Inferior parietal cortex (tissue), 1 donor: Measurements from ENCODE around the gene PDHX.
A peak's percentile ranks its signal among the peaks of the same experiment; 100 is the strongest.
"Not testable (repeated sequence)": the region's sequence is repeated elsewhere in the genome, so short reads cannot be mapped to it uniquely, and the experiment has no call there.

ENCODE experiments used
- DNase-seq: peaks from one replicate; pipeline ENCODE4 v3.0.0-alpha.2; 2016; ENCODE audit errors: extremely low spot score

The PDHX gene

DNA sequence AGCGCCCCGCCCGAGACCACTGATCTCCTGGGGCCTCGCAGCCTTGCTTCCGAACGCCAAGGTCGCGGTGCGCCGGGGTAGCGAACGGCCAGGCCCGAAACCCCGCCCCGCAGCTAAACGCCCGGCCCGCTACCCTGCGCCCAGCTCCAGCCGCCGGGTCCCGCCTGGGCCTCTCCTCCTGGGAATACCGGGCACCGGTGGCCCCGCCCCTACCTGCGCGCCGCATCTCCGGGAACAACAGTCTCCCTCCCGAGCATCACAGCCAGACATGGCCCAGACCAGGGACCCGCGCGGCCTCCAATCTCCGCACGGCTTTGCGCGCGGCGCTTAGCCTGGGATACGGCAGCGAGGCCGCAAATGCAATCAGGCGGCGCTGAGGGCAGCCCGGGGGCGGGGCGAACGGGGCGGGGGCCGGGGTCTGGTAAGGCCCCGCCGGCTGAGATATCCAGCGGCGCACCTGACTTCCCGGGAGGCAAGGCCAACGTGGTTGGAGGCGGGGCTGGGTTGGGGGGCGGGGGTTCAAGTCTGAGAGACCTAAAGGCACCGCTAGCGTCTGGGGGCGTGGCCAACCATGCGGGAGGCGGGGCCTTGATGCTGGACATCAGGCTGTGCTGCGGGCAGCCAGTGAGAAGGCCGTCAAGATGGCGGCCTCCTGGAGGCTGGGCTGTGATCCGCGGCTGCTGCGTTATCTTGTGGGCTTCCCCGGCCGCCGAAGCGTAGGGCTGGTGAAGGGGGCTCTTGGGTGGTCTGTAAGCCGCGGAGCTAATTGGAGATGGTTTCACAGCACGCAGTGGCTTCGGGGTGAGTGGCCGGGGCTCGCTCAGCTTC is at the start of gene PDHX, which contains the start of gene APIP:
PDHX (plus strand) TSS at position 604 of the 828 bp plus-strand sequence; CDS start at position 642, 38 bp downstream.
APIP (minus strand) TSS at position 365 of the 828 bp plus-strand sequence; CDS start at position 270, 95 bp downstream.
- DNase-seq, result peak; percentile 89

DNA sequence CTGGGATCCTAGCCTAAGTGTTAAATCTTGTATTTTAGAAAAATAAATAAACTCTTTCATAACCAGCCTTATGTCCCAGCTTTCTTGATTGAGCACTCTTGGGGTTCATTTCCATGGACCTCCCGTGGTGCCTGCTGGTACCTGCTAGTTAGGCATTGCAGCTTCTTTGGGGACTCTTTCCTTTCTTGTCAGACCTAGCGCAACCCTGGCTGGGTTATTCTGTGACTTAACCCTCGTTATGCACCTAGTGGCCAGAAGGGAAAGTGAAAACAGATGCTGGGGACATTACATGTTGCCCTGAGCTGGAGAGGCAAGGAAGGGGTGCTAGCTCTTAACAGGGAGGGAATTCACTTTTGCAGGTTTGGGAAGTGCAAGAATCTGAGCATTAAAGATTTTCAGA is 47.0 kb upstream of the PDHX start:
- no peak for DNase-seq

DNA sequence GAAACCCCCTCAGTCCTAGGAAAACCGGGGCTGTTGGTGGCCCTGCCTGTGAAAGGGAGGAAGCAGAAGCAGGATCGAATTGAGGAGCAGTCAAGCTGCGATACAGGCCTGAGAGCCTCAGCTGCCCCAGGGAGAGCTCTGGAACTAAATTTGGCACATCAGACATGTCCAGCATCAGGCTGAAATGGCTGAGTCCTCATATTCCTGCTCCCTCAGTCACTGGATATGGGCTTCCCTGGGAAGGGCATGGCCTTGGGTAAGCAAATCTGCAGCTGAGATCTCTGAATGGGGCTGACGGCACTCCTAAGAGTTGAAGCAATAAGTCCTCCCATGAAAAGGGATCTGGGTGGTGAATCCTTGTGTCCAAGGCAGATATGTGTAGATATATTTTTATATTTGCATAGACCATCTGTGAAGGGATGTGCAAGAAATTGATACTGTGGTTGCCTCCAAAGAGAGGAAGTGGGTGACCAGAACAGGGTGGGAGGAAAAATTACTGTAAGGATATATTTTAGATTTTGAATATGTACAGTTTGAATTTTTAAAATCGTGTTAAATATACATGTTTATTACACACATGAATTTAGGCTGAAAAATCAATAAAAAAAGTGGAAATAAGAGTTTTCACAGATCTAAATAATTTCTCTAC is 45.7 kb upstream of the PDHX start:
- DNase-seq, result no peak

DNA sequence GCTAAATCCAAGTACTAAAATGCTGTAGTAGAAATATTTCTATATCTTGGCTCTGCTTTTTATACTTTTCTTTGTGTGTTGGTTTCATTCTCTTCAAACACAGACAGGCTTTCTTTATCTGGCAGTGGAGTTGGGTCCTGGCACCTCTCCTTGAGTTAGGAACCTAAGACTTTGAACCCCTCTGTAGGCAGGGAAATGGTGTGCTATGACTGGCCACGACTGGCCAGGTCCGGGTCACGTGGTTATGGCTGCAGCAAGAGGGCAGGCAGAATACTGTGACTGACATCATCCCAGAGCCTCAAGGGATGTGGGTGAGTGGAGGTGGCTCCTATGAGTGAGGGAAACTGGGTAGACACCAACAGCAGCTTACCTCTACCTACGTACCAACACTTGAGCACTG is 42.2 kb upstream of the PDHX start:
- DNase-seq, result no peak

DNA sequence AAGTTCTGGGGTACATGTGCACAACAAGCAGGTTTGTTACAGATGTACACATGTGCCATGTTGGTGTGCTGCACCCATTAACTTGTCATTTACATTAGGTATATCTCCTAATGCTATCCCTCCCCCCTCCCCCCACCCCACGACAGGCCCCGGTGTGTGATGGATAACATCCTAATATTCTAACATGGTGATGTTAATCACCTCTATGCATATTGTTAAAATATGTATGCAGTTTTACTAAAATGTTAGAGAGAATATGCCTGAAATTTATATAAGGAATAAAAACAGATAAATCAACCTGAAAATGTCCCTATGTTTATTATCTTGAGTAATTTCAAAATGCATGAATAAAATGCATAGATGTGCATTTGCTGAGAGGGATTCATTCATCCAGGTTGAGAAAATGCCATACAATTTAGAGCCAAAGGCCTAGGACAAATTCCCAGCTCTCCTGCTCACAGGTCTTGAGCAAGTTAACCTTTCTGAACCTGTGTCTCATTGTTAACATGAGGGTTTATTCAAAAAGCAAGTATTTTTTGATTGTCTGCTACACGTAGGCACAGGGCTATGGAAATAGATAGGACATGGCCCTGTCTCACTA is 38.9 kb upstream of the PDHX start:
- DNase-seq, result no peak

DNA sequence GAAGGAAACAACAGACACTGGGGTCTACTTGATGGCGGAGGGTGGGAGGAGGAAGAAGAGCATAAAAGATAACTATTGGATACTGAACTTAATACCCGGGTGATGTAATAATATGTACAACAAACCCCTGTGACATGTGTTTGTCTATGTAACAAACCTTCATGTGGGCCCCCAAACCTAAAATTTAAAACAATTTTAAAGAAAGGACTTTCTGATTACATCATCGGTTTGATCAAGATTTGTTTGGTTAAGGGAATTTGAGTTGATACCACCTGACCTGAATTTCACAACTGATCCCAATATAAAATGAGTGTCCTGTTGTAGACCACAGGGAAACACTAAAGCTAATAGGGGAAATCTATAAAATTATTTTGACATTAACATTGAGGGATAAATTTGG is 34.5 kb upstream of the PDHX start:
- no peak for DNase-seq

DNA sequence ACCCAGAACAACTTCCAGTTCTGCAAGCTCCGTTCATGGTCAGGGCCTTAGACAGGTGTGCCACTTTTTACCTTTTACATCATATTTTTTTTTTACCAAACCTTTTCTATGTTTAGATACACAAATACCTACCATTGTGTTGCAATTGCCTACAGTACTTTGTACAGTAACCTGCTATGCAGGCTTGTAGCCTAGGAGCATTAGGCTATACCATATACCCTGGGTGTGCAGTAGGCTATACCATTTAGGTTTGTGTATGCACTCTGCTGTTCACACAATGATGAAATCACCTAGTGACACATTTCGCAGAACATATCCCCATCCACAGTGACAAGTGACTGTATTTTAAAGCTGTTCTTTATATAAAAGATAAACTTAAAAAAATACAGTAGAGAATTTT is 29.8 kb upstream of the PDHX start:
- no peak for DNase-seq

DNA sequence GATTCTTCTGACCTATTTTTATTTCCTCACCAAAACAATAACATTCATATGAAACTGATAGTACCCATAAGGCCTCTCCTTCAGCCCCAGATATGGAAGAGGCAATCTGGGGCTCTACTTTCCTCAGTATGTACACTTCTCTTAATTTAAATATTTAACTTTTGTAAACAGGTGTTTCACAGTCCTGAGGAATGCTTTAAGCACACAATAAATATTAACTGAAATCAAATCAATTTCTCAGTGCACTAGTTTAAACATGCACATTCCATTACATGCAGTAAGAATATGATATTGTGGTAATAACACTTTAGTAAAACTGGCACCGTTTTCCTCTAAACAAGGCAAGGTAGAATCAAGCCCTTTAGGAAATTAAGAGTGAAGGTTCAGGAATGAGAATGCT is 29.2 kb upstream of the PDHX start:
- DNase-seq, result no peak

DNA sequence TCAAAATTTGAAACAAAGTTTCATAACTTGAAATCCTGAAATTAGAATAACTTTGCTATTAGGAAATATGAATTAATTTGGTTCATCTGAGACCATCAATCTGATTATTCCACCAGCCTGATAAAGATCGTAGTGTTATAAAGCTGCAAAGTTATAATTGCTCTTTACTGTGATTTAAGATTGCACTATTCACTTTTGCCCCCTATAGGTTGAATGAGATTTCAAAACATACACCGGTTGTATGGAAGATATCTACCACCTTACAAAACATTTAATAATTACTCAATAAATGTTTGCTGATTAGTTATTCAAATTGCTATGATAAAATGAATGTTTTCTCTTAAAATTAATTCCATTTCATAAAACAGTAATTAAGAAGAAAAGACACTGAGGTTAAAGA is 26.3 kb upstream of the PDHX start:
- DNase-seq, result peak; percentile 13

DNA sequence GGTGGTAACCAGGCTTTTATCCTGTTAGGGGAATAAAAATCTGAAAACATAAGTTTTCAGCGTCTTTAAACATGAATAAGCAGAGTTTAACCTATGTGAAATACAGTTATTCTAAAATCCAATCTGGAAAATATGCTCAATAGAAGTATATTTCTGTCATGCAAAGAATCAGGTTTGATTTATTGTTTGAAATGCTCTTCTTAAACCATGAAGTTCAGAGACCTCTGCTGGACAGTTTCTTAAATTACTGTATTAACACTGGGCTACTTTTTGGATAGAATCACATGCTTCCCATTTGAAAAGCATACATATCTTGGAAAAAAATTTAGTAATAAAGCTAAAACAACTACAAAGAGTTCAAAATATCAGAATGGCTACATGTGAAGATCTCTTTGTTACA is 25.6 kb upstream of the PDHX start:
- DNase-seq, result peak; percentile 83

DNA sequence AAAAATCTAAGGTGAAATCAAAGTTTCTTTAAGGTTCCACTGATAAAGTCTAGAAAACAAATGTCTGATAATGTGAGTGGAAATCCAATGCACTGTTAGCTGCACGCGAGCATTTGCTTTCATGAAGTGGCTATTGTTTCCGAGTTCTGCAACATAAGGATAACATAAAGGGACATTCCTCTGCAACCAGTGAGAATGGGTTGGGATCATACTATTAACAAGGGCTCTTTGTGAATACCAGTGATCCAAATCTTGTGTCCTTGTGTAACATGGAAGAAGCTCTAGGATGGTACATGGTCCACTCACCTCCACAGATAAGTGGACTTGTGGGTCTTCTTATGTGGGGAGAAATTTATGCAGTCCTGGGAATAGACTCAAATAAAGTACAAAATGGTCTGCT is 24.8 kb upstream of the PDHX start:
- DNase-seq, result peak; percentile 11

DNA sequence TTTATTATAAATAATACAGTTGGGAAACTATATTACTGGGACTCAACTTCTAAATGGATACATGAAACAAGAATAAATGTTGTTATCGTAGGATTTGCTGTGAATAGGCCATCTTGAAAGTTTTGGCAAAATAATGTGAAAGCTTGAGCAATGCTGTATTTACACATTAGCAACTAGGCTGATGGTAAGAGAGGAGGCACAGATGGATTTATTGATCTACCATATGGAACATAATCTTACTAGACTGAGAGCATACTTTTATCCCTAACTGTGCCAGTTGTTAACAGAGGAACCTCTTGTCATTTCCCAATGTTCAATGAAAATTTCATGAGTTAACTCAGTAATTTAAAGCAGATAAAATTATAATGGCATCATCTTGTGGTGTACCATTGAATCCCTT is 23.0 kb upstream of the PDHX start:
- peak; percentile 11 for DNase-seq

DNA sequence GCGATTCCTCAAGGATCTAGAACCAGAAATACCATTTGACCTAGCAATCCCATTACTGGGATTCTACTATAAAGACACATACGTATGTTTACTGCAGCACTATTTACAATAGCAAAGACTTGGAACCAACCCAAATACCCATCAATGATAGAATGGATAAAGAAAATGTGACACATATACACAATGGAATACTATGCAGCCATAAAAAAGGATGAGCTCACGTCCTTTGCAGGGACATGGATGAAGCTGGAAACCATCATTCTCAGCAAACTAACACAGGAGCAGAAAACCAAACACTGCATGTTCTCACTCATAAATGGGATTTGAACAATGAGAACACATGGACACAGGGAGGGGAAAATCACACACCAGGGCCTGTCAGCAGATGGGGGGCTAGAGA is 20.2 kb upstream of the PDHX start:
- not testable (repeated sequence) for DNase-seq

DNA sequence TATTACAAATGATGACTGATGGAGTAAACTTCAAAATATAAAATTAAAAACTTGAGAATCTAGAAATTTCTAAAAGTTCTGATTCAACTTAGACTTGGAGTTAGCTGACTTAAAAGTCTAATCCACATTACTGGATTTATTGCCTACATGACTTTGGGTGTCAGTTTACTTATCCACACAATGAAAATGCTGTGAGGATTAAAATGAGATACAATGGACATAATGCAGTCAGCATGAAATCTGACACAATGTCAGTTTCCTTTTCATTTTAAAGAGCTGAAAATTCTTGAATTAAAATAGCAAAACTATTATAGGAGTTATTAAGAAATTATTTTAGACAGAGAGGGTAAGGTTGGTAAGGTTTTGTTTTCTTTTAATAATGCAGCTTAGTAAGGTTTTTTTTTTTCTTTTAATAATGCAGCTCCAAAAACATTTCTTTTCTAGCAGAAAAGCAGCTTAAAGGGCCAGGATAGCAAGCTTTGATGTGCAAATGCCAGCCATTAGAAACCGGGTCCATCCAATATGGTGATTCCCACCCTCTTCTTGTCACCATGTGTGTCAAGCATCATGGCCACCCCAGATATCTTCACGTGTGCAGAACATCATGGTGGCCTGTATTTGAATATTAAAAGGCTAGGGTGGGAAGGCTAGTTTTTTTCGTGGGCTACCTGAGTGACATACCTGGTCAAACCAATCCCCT is 19.1 kb upstream of the PDHX start:
- no peak for DNase-seq

DNA sequence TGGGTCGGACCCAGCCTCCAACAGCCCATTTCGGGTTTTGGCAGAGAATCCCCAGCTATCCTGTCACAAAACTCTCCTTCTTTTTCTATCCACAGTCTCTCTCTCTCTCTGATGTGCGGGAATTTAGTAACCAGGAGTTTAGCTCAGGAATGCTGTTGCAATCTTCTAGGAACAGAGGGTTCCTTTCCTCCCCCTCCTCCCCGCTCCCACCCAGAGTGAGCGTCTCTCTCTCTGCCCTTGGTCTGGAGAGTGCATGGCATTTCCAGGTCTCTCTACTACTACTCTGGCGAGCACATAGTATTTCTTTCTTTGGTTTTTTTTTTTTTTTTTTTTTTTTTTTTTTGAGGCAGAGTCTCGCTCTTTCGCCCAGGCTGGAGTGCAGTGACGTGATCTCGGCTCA is 17.9 kb upstream of the PDHX start:
- DNase-seq, result no peak

DNA sequence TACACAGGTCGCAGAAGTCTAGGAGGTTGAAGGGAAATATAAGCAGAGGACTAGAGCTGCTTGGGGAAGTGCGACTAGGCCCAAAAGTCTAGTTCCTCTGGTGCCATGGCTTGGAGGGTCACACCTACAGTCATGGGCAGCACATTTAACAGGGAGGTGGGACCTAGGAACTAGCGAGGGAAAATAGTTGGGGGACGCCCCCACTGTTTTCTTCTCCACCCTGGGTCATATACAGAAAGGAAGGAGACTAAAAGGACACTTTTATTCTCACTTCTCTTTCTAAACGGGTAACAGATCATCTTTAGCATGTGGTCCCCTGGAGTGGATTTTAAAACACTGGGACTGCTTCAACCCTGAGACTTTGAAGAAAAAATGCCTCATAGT is 16.8 kb upstream of the PDHX start:
- no peak for DNase-seq

DNA sequence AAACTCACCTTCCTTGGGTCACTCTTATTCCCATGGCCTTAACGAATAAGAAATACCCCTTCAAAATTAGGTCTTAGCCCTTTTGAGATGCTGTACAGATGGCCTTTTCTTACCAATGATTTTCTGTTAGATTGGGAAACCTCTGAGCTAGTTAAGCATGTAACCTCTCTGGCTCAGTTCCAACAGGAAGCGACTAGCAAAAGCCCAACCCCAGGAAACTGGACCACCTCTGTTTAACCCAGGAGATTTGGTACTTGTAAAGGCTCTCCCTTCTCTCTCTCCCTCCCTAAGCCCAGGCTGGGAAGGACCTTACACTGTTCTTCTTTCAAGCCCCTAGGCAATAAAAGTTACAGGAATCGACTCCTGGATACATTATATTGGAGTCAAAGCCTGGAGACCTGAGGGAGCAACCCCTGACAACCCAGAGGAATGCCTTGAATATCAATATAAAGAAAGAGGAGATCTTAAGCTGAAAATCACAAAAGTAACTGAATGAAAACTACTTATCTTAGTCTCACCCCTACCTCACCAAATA is 11.9 kb upstream of the PDHX start:
- no peak for DNase-seq

DNA sequence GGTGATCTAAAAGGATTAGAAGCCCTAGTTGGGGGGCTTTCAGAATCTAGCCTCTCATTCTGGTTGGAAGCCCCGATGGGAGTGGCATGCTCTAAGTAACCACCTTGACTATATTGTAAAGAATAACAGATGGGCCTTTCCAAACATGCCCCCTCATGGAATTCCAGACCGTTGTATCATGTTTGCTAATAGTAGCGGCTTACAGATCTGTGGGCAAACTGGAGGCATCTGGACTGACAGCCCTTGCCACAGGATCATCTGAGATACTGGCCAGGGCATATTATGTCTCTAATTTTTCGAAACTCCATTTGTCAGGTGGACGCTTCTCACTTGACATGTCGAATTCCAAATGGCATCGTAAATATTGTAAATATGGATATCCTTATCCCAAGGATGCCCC is 10.8 kb upstream of the PDHX start:
- DNase-seq, result no peak

DNA sequence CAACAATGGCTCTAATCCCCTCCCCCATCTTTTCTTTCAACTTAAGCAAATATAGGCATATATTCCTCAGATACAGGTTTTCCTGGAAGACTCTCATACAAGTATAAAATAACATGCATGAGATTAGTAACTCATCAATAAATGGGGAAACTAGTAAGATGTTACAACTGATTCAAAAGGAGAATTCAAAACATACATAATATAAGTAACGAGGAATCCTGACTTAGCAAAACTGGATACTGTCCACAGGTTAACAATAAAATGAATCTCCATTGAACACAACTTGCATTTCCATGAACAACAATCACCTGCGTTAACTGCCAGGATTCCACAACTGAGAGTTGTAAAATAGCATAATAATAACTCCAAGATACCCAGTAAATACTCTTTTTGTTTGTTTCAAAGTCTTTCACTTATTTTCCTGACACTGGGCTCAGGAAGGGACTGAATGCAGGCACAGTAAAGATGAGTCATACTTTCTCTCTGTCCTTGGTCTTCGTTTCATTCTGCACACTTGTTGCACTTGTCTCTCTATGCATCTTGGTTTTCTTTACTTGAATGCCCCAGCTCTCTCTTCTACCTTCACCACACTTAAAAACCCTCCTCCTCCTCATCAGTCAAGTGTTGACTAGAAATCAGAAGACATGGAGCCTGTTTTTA is 8.4 kb upstream of the PDHX start:
- DNase-seq, result no peak

DNA sequence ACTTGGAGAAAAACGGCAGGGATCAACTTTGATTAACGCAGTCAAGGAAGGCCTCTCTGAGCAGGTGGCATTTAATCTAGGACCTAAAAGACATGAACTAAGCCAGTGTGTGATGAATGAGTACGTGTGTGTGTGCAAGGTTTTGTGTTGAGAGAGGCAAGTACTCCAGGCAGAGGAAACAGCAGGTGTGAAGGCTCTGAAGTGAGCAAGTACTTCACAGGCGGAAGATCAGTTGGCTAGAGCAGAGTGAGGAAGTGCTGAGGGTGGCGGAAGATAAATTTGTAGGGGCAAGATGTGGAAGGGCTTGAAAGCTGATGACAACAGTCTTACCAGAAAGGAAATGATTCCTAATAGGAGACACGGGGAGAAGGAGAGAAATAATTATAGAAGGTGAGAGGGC is 7.0 kb upstream of the PDHX start:
- DNase-seq, result no peak

DNA sequence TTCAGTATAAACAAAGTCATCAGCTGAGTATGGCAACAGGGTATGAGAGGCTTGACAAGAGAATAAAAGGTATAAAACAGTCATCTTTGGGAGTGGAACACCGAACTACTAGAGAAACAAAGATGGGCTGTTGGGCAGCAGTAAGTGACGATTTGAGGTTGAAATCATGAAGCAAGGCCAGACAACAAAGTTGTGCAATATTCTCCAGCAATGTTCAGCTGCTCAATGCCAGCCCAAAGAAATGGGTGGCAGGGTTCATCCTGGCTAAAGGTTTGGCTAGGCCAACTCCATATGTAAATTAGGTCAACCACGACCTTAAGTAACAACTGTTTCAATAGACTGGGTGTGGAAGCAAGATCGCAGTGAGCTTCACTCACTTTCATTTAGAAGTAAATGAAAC is 6.5 kb upstream of the PDHX start:
- no peak for DNase-seq

DNA sequence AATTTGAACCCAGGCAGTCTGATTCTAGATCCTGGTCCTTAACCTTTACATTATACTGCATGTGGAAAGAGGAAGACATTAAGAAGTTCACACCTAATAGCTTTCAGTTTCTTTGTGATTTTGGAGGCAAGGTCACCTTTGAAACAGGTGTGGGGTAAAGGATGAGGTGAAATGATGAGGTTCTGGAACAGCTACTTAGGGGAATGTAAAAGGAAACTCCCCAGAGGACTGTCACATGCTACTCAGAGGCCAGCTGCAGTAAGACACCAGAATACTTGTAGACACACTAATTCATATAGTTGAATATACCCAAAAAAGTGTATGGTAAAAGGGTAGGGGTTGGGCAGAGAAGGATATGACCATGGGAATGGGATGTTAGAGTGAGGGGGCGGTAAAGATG is 5.6 kb upstream of the PDHX start:
- DNase-seq, result no peak
